NCI-H524 (cell line): ENCODE measurements around the gene PRKCA.
A peak's percentile ranks its signal among the peaks of the same experiment; 100 is the strongest.

Experiments used
- DNase-seq, 2 experiments: peaks; one replicate each; lab custom pipeline; 2025; lab: John Stamatoyannopoulos, UW

PRKCA gene

DNA sequence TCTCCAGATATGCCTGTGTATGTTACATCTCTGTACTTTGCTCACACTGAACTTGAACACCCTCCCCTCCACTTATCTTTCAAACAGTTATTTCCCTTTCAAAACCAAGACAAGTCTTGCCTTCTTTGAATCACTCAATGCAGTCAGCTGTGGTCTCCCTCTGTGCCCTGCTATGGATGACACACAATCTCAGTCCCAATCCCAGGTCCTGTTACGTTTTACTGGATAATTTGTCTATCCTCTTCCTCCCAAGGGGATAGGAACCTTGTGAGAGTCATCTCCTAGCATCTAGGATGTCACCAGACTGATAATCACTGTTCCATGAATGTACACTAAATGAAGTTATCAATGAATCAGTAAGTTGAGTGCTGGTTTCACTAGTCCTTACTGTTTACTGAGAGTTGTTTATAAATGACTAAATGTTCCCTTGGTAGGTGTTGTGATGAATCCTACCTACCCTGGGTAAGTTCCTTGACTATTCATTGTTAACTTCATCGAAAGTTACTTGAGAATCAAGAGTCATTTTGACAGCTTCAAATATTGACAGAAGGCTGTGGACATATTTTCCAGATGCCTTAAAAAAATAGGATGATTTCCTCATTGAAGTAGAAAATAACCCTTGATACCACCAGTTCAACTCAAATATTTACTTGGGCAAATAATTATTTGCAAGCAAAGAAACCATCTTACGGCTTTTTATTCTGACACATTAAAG lies 244.9 kb downstream of the PRKCA start:
- DNase-seq = no peak

- DNase-seq = no peak
Measured at GRCh38 chr17:66548158-66548557, 245.7 kb downstream of the PRKCA start.

DNA sequence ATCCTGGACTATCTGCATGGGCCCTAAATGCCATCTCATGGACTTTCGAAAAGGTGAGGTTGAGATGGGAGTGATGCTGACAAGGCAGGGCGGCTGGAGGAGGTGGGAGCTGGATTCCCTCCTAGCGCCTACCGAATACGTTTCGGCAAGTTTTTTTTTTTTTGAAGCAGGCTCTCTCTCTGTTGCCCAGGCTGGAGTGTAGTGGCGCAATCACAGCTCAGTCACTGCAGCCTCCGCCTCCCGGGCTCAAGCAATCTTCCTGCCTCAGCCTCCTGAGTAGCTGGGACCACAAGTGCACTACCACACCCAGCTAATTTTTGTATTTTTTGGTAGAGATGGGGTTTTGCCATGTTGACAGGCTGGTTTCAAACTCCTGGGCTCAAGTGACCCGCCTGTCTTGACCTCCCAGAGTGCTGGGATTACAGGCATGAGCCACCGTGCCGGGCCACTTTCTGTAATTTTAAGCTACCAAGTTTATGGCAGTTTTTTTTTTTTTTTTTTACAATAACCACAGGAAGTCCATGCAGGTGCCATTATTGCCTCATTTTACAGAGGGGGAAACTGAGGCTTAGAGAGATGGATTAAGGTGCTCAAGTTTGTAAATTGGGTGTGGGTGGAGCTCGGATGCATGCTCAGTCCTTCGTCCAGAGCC lies 246.4 kb downstream of the PRKCA start:
- no peak for DNase-seq

- DNase-seq = no peak
Measured at GRCh38 chr17:66549311-66549704, 246.9 kb downstream of the PRKCA start.

GRCh38 chr17:66549731-66550207 lies 247.4 kb downstream of the PRKCA start:
- DNase-seq = no peak

DNA sequence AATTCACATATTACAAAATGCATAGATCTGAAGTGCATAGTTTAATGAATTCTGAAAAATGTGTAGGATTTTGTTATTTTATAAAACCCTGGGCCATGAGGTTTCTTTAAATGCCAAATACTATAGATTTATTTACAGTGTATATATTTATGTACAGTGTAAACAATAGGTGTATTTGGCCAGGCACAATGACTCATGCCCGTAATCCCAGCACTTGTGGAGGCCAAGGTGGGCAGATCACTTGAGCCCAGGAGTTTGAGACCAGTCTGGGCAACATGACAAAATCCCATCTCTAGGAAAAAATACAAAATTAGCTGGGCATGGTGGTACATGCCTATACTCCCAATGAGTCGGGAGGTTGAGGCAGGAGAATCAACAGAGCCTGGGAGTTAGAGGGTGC lies 249.4 kb downstream of the PRKCA start:
- DNase-seq = no peak

DNA sequence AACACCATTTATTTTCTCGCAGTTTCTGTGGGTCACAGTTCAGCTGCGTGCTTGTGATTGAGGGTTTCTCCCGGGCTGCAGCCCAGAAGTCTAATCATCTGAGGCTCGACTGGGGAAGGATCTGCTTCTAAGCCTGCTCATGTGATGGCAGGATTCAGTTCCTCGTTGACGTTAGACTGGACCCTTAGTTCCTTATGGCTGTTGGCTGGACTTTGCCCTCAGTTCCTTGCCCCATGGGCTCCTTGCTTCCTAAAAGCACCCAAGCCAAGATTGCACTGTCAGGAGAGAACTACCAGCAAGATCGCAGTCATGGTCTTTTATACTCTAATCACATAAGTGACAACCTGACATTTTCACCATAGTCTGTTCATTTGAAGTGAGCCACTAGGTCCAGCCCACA lies 250.0 kb downstream of the PRKCA start:
- no peak for DNase-seq

DNA sequence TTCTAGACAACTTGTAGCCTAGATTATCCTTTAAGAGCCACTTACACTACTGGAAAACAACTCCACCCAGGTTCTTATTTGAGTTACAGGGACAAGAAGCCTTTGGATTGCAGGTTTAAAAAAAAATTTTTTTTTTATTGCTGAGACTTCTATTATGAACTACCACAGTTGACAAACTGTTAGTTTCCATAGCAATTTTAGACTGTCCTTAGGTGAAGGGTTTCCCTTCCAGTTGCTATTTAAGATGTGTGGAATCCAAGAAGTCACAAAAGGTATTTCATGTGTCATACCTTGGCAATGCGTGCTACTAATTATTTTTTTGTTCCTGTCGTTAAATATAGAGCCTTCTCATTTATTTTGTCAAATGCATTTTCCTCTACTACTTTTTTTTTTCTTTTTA lies 253.2 kb downstream of the PRKCA start:
- no peak for DNase-seq

DNA sequence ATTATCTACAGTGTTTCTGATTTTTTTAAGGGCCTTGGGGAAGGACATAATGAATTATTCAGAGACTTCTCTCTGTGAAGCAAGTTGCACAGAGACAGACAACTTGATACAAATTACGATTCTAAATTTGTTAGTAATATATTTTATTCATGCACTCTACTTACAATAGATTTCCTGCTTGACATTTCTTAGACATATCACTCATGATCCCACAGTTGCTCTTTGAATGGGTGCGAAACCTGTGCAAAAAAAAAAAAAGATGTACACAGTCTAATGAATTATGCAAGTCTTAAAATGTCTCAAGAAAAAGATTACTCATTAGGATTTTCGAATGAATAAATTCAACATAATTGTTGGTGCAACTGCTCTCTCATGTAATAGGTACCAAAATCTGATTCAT lies 254.8 kb downstream of the PRKCA start:
- DNase-seq = no peak

DNA sequence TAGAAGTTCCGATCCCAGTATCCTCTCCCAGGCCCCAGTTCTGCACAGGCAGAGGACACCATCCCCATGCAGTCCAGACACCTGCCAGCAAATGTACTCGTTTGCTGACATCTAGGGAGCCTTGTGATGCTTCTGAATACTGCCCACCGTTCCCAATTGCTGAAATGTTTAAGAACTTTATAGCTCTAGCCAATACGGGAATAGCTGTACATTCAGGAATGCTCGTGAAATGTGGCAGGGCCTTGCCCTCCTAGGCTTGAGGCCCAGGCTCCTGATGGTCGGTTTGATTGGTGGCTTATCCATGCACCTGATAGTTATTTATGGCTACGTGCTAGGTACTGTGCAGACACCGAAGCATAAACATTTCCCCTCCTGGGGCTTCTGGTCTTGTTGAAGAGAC lies 255.5 kb downstream of the PRKCA start:
- no peak for DNase-seq

DNA sequence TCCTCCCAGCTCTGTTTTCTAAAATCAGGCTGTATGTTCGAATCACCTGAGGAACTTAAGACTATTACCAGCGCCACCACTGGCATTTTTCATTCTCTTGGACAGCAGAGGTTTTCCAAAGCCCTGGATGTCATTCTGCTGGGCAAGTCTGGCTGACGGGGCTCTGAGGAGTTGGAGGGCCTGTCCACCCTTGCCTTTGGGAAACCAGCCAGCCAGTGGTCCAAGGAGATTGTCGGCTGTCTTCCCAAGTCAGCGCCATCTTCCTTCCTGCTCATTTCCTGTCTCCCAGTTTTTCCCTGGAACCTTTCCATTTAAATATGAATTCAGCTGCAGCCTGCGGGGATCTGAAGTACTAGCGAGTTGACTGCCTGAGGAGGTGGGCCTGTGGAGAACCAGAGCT lies 258.3 kb downstream of the PRKCA start:
- no peak for DNase-seq

DNA sequence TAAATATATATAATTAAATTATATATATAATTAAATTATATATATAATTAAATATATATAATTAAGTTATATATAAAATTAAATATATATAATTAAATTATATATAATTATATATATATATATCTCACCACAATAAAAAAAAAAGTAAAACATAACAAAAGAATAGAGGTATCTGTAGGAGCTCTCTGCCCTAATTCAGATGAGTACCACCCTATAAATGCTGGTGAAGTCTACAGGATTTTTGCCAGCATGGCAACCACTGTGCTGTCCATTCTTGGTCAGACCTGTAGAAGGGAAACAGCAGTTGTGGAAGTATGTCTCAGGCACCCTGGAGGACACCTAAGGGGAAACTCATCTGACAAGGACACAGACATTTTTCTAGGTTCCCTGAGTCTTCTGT lies 259.7 kb downstream of the PRKCA start:
- no peak for DNase-seq

DNA sequence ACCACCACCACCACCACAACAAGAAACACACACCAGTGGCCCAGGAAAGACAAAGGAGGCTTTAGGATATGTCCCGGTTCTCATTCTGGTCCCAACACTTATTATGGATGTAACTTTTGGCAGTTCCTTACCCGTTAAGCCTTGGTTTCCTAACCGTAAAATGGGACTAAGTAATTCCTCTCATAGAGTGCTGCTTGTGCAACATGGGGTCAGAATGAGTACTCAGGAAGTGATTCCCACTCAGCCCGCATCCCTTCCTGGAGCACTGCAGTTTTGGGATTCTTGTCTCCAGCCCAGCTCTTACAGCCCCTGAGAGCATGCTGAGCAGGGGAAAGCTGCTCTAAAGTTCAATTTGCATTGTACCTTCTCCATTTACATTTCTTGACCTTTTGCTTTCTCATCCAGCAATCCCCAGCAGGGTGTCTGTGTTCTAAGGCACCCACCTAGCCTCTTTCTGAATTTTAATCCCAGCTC lies 262.6 kb downstream of the PRKCA start:
- no peak for DNase-seq

GRCh38 chr17:66567234-66568170 lies 265.1 kb downstream of the PRKCA start:
- DNase-seq = peak; percentile 24 to 73

DNA sequence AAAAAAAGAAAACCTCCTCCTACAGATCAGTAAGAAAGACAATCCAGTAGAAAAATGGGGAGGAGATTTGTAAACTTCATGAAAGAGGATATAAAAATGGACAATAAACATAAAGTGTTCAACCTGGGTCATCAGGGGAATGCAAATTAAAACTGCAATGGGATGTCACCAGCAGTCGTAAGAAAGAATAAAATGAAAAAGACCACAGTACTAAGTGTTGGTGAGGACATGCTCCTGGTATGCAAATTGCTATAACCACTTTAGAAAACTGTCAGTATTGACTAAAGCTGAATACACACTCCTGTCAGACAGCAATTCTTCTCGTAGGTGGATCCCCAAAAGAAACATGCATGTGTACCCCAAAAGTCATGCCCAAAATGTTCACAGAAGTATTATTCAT lies 267.2 kb downstream of the PRKCA start:
- DNase-seq = no peak

DNA sequence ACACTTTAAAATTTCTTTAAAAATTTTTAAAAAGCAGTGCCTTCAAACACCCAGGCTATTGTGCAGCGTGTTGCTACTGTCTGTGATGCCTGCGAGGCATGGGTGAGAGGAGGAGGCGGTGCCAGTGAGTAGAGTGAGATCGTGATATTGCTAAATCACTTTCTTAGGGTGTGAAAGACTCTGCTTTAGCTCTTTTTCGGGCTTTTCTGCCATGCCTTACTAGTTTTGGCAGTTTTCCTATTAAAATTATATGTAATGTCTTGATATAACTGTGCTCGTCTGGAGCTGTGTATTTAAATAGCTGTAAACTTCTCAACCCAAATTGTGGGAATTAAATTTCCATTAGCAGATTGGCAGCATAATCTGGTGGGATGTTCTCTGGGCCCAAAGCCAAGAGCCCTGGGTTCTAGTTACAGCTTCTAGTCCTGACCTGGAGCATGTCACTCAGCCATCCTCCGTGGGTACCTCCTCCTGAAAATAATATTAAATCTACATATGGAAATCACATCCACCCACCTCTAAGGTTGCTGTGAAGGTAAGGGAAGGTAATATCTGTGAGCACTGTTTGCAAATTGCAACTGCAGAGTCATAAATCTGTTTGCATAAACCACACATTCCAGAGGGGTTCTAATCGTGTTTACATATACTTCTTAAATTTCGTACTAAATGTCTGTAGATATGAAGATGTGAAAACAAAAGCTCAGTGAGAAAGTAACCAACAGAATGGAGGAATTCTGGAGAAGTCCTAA lies 268.2 kb downstream of the PRKCA start:
- DNase-seq = no peak

DNA sequence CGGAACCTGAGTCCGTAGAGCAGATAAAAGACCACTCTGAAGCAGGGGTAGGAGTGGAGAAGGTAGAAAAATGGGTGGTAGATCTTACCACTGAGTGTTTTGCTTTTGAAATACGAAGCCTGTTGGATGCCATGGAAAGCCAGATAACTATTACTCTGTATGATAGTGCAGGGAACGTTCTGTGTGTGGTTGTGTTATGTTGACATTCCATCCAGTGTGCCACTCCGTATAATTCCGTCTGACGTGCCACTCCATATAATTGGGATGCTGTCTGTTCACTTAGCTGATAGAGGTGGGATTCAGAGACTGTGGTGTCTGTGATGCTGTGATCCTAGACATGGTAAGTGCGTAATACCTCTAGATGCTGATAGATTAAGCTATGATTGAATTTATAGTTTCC lies 269.3 kb downstream of the PRKCA start:
- DNase-seq = no peak

GRCh38 chr17:66573078-66573477 lies 270.7 kb downstream of the PRKCA start:
- no peak for DNase-seq

GRCh38 chr17:66574123-66574522 lies 271.7 kb downstream of the PRKCA start:
- DNase-seq = no peak

- DNase-seq = peak in 1 of 2 experiments; percentile 50
Measured at GRCh38 chr17:66576473-66576872, 274.1 kb downstream of the PRKCA start.

- no peak for DNase-seq
Measured at GRCh38 chr17:66577041-66577440, 274.6 kb downstream of the PRKCA start.
